IPS-20b (cell line): ENCODE results near the gene APOL4.
"Not testable (repeated sequence)": the region's sequence is repeated elsewhere in the genome, so short reads cannot be mapped to it uniquely, and the experiment has no call there.

Source experiments
- H3K27ac ChIP-seq: one replicate; pipeline ENCODE4 v1.5.1; 2013; ENCODE audit warnings: low read length
- H3K27me3 ChIP-seq: 2 replicates; pipeline ENCODE4 v1.6.1; 2013; ENCODE audit warnings: mild to moderate bottlenecking, low read length, inconsistent platforms; ENCODE audit not compliant: insufficient read depth
- H3K36me3 ChIP-seq: 2 replicates; pipeline ENCODE4 v1.6.1; 2013; ENCODE audit warnings: low read depth, mild to moderate bottlenecking, inconsistent platforms, low read length, moderate library complexity; ENCODE audit not compliant: insufficient read depth
- H3K4me1 ChIP-seq: 2 replicates; pipeline ENCODE4 v1.6.1; 2013; ENCODE audit warnings: mild to moderate bottlenecking, control low read depth, inconsistent platforms, low read length, moderate library complexity; ENCODE audit not compliant: insufficient read depth
- H3K4me3 ChIP-seq: 2 replicates; pipeline ENCODE4 v1.5.1; 2013; ENCODE audit warnings: mild to moderate bottlenecking, low read length, inconsistent platforms
- H3K9ac ChIP-seq: 2 replicates; pipeline ENCODE4 v1.6.1; 2013; ENCODE audit warnings: low read depth, mild to moderate bottlenecking, inconsistent platforms, low read length, moderate library complexity
- H3K9me3 ChIP-seq: 2 replicates; pipeline ENCODE4 v1.6.1; 2013; ENCODE audit warnings: mild to moderate bottlenecking, low read depth, low read length, inconsistent platforms; ENCODE audit not compliant: insufficient read depth

Gene APOL4

DNA sequence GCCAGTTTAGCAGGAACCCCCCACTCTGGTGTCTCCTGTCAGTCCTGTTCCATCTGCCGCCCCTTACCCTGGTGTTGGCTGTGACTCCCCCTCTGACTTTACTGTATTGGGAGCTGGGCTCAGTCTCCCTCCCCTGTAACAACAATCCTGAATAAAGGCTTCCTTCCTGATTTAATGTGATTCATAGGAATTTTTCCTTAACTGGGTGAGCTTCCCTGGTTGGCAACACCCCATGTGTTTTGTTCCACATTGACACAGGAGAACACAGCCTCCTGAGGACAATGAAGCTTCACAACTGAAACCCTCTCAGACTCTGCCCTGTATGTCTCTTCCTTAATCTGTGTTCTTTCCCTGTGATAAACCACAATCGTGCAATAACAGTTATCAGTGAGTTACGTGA is 8.4 kb downstream of the APOL4 start:
- no peaks in the 10 kb centered on the region for H3K27me3 ChIP-seq
- H3K4me3 ChIP-seq = no peak overlapping the region
- H3K4me1 ChIP-seq = peaks cover 15% of the 10 kb centered on the region; the same call in 1 of the 2 replicates
- H3K36me3 ChIP-seq = no peaks in the 10 kb centered on the region
- no peak overlapping the region for H3K27ac ChIP-seq
- no peak overlapping the region for H3K9ac ChIP-seq
- no peaks in the 10 kb centered on the region for H3K9me3 ChIP-seq

DNA sequence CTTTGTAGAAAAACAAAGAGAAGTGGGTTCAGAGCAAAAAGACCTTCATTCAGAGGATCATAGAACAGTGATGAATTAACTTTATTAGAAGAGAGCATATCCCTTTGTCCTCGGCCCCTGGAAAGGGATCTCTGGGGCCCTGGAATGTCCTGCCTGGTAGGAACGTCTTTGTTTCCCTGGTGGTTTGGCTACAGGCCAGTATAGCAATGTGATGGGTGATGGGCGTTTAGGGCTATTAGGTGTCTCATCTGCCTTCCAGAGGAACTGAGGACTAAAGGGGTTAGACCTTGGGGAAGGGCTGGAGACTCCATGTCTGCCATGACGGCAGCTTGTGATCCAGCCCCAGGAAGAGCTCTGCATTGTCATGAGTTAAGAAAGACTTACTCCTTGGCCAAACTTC is 9.1 kb downstream of the APOL4 start:
- H3K27ac ChIP-seq = no peak overlapping the region
- peaks cover 12% of the 10 kb centered on the region; the same call in 1 of the 2 replicates for H3K4me1 ChIP-seq
- no peaks in the 10 kb centered on the region for H3K9me3 ChIP-seq
- H3K4me3 ChIP-seq = no peak overlapping the region
- no peak overlapping the region for H3K9ac ChIP-seq
- H3K36me3 ChIP-seq = no peaks in the 10 kb centered on the region
- H3K27me3 ChIP-seq = no peaks in the 10 kb centered on the region

DNA sequence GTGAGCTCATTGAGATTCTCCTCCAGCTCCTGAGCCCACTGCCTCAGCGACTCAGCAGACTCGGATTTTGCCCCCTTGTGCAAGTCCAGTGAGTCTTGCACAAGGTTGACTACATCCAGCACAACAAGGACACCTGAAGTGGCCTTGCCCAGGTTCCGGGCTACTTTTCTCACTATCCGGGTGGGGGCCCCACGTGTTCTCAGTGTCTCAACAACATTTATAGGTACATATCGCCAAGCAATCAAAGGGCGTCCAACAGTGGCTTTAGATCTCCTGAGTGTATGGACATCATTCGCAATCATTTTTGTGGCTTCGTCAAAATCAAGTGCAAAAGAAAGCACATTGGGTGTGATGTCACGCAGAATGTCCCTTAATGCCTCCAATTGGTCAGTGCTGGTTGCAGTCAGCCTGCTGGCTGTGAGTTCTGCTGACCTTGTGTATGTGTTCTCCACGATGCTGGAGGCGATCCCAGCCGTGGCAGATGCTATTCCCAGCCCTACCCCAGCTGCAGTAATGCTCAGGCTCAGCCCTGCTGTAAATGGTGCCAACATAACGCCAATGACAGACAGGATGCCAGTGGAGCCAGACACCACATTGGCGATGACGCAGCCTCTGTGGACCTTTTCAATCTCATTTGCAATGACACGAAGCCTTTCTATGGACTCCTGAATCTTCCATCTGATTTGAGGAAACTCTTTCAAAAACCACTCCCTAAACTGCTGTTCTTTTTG is 10.3 kb downstream of the APOL4 start:
- Histone ChIP-seq H3K27ac (no peak overlapping the region), H3K4me1 (peaks cover 4% of the 10 kb centered on the region; the same call in 1 of the 2 replicates), H3K9ac (no peak overlapping the region), H3K9me3 (no peaks in the 10 kb centered on the region), H3K36me3 (no peaks in the 10 kb centered on the region), H3K27me3 (no peaks in the 10 kb centered on the region), H3K4me3 (no peak overlapping the region)

DNA sequence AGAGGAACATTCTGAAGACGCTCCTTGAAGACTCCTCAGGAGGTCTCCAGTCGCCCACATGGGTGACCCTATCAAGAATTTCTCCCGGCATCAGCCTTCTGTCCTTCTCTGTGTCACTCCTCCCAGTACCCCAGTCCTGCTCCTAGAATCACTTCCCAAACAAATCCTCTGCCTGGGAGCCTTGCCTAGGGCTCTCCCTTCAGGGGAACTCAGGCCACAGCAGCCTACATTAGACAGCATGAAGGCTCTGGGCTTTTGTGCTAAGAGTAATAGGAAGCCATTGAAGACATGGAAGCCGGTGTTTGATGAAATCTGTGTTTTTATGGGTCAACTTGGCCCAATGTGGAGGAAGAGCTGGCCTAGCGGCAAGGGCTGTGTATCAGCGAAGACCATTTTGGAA is 13.7 kb downstream of the APOL4 start:
- H3K9me3 ChIP-seq, H3K9ac ChIP-seq, H3K4me1 ChIP-seq, H3K27me3 ChIP-seq, H3K4me3 ChIP-seq, H3K27ac ChIP-seq, H3K36me3 ChIP-seq: not testable (repeated sequence)

DNA sequence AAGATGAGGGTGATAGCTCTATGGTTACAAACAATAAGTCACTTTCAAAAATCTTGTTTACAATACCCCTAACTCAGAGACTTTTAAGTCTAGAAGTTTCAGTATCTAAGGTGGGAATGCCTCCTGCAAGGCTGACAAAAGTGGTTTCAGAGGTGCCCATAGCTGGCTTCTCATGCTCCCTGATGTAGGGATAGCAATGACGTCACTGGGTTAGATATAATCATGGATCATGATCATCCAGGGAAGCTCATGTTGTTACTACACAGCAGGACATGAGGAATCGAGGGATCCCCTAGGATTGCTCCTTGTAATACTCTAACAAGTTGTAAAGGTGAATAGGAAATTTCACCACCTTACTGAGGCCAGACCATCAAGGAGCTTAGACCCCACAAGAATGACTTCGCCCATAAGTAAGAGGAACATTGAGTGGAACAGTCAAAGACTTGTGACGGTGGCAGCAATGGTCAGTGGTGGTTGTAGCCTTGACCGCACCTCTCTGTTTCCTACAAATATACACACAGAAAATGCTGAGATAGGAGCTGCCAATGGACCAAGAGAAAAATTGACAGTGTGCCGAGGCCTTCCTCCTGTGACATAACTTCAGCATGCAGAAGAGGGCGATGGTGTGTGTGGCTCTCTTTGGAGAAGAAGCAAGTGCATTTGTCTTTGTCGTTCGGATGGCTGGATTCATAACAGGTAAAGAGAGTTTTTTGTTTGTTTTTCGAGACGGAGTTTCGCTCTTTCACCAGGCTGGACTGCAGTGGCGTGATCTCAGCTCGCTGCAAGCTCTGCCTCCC is 15.6 kb downstream of the APOL4 start:
- Histone ChIP-seq H3K27ac (no peak overlapping the region), H3K9me3 (no peaks in the 10 kb centered on the region), H3K36me3 (no peaks in the 10 kb centered on the region), H3K27me3 (no peaks in the 10 kb centered on the region), H3K9ac (no peak overlapping the region), H3K4me1 (peaks cover 9% of the 10 kb centered on the region; the same call in 1 of the 2 replicates), H3K4me3 (no peak overlapping the region)

DNA sequence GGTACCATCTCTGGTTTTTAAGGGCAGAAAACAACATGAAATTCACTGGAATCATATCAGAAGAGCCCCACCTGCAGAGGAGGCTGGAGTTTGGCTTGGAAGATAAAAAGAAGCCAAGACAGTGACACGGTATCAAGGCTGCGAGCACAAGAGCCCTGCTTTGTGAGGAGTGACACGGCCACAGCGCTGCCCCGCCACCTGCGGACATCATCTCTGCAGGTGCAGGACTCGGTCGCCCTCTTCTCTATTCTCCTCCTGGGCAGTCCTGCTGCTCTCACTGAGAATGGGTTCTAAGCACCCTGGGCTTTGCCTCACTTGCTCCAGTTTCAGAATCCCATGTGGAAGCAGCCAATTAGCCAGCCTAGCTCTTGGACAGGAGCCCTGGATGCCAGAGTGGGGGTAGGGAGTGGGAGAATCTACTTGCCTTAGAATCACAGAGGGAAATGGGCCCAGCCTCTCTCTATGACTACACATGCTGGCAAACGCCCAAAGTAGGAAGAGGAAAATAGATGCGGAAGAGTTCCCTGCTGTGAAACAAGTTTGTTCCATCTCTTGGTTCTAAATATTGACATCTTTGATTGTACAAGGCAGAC is 17.1 kb downstream of the APOL4 start:
- no peaks in the 10 kb centered on the region for H3K9me3 ChIP-seq
- no peak overlapping the region for H3K27ac ChIP-seq
- no peaks in the 10 kb centered on the region for H3K27me3 ChIP-seq
- H3K4me3 ChIP-seq = no peak overlapping the region
- H3K9ac ChIP-seq = no peak overlapping the region
- peaks cover 5% of the 10 kb centered on the region; the same call in 1 of the 2 replicates for H3K4me1 ChIP-seq
- H3K36me3 ChIP-seq = no peaks in the 10 kb centered on the region

DNA sequence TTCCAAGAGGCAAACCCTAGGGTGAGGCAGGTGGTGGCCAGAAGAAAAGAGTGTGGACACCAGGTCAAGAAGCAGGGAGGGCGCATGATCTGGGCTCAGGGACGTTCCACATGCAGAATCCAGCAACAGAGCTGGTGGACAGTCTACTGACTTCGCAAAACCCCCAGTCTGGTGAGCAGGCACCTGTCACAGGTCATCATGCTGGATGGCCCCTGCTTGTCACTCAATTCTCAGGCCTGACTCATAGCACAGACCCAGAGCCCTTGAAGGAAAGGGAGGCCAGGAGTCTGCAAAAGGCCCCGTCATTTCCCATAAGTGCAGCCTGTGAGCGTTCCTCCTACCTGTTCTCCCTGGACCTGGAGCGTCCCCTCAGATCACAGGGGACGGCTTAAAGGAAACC is 18.2 kb downstream of the APOL4 start:
- no peak overlapping the region for H3K9ac ChIP-seq
- no peaks in the 10 kb centered on the region for H3K36me3 ChIP-seq
- peaks cover 5% of the 10 kb centered on the region; the same call in 1 of the 2 replicates for H3K4me1 ChIP-seq
- H3K9me3 ChIP-seq = no peaks in the 10 kb centered on the region
- H3K27me3 ChIP-seq = no peaks in the 10 kb centered on the region
- no peak overlapping the region for H3K4me3 ChIP-seq
- no peak overlapping the region for H3K27ac ChIP-seq

DNA sequence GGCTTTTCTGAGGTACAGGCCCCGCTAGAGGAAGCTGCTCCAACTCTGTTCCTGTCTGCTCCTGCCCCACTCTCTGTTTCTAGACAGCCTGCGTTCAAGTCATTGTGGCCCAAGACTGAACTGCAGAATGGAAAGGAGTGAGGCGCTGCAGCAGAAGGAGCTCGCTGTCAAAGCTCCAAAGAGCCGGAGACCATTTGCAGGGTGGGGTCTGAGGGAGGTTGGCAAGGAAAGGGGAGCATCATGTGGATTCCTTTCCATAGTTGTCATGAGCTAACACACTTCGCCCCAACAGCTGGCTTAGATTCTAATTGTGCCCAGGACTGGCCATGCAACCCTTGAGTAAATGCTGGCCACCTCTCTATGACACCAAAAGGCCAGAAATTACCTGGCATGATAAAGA is 18.8 kb downstream of the APOL4 start:
- Histone ChIP-seq H3K27me3 (no peaks in the 10 kb centered on the region), H3K9me3 (no peaks in the 10 kb centered on the region), H3K4me3 (no peak overlapping the region), H3K36me3 (no peaks in the 10 kb centered on the region), H3K4me1 (peaks cover 5% of the 10 kb centered on the region; the same call in 1 of the 2 replicates), H3K9ac (no peak overlapping the region), H3K27ac (no peak overlapping the region)

DNA sequence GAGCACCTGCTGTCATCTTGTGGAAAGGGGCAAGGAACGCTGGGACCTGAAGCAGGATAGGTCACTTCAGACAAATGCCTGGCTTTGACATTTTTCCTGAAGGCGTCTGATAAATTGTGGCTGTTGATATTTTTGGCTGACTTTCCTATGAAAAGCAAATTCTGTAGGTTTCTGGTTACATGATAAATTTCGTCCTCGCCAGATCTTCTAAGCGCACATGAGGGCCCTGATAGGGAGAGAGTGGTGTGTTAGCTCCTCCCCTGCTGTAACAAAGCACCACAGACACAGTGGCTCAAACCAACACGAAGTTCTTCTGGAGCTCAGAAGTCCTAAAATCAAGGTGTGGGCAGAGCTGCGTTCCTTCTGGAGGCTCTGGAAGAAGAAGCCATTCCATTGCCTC is 19.6 kb downstream of the APOL4 start:
- Histone ChIP-seq H3K27me3 (no peaks in the 10 kb centered on the region), H3K9me3 (no peaks in the 10 kb centered on the region), H3K36me3 (no peaks in the 10 kb centered on the region), H3K4me3 (no peak overlapping the region), H3K9ac (no peak overlapping the region), H3K4me1 (peaks cover 5% of the 10 kb centered on the region; the same call in 1 of the 2 replicates), H3K27ac (no peak overlapping the region)

DNA sequence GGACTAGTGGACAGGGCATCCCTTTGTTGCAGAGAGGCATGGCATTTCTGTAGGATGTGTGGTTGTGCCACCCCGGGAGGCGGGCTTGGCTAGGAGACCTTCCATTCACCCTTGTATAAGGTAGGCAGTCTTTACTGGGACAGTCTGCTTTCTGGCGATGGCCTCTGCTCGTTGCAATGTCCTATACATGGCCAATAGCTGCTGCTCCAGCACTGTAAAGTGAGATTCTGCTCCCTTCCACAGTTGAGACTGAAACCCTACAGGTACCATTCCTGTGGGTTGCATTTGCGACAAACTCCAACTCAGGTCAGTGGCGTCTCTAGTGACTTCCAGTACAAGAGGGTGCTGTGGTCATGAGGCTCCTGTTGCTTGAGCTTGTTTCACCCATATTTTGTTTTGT is 20.7 kb downstream of the APOL4 start:
- Histone ChIP-seq H3K4me1 (peaks cover 5% of the 10 kb centered on the region; the same call in 1 of the 2 replicates), H3K9me3 (no peaks in the 10 kb centered on the region), H3K9ac (no peak overlapping the region), H3K36me3 (no peaks in the 10 kb centered on the region), H3K27me3 (no peaks in the 10 kb centered on the region), H3K27ac (no peak overlapping the region), H3K4me3 (no peak overlapping the region)

DNA sequence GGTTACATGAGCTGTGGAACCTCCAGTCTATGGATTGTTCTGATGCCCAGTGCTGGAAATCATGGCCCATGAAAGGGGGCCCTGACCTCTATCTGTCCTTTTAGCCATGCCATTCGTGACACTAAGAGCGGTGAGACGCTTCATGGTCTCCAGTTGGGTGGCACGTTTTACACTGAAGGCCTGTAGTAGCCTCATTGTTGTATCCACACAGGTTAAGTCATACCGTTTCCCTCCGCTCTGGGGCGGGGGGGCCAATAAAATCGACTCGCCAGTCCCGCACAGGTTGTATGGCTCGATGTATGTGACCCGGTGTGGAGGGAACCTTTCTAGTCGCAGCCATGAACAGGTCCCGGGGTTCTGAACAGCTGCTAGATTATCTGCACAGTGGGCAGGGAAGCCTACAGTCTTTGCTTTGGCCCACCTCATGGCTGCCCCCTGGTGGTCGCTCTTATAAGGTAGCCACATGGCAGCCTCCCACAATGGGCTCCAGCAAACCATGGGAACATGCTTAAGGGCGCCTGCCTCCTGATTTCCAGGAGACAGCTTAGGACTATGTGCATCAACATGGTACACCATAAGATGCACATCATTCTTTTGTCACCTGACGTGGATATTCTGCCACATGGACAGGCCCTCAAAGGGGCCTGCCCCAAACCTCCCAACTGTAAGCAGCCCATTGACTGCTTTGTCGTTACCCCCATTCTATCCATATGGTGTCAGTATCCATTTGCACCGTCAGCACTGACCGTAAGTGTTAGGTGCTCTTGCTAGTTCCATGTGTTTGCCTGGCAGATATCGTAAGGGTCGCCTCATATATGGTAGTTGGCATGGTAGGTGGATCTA is 21.4 kb downstream of the APOL4 start:
- Histone ChIP-seq H3K4me1 (peaks cover 5% of the 10 kb centered on the region; the same call in 1 of the 2 replicates), H3K27ac (no peak overlapping the region), H3K36me3 (no peaks in the 10 kb centered on the region), H3K4me3 (no peak overlapping the region), H3K9ac (no peak overlapping the region), H3K9me3 (no peaks in the 10 kb centered on the region), H3K27me3 (no peaks in the 10 kb centered on the region)
